Calu3 (cell line): ENCODE measurements around the gene NLRP6. TPM values are rescaled to one million over a fixed set of nuclear protein-coding genes. Genes with fewer than 3 reads are reported as not detected.
"Not testable (repeated sequence)": the region's sequence is repeated elsewhere in the genome, so short reads cannot be mapped to it uniquely, and the experiment has no call there.

ENCODE experiments used
- BruUV-seq: library from RNA; stranded (reverse); fragments of 400-500 nt; replicated peaks from 2 replicates; lab custom pipeline; 2021; lab: Mats Ljungman, UMichigan
- CTCF ChIA-PET: fragments of 300-600 bp; sonication (Branson Sonifier 250); formaldehyde crosslinking; loops from one replicate; lab custom pipeline; 2022; ENCODE audit warnings: antibody characterized with exemption; lab: Charles Lee
- DNase-seq: peaks from one replicate; pipeline ENCODE4 v3.0.0; 2022
- H3K27ac Mint-ChIP-seq: one replicate; pipeline ENCODE4 v1.8.0; 2022; ENCODE audit warnings: mixed read lengths; ENCODE audit not compliant: unreplicated experiment
- H3K27me3 Mint-ChIP-seq: one replicate; pipeline ENCODE4 v1.8.0; 2022; ENCODE audit warnings: mixed read lengths; ENCODE audit not compliant: unreplicated experiment
- H3K36me3 Mint-ChIP-seq: one replicate; pipeline ENCODE4 v1.8.0; 2022; ENCODE audit warnings: mild to moderate bottlenecking, moderate library complexity, mixed read lengths; ENCODE audit not compliant: insufficient read depth, unreplicated experiment
- H3K4me1 Mint-ChIP-seq: one replicate; pipeline ENCODE4 v1.8.0; 2022; ENCODE audit warnings: mild to moderate bottlenecking, low read depth, mixed read lengths; ENCODE audit not compliant: unreplicated experiment
- H3K4me3 Mint-ChIP-seq: one replicate; pipeline ENCODE4 v1.8.0; 2022; ENCODE audit warnings: mild to moderate bottlenecking, low read depth, moderate library complexity, mixed read lengths; ENCODE audit not compliant: unreplicated experiment
- H3K9me3 Mint-ChIP-seq: one replicate; pipeline ENCODE4 v1.8.0; 2022; ENCODE audit warnings: low read depth, mixed read lengths; ENCODE audit not compliant: unreplicated experiment
- intact Hi-C: fragments of 100-400 bp; cut with micrococcal nuclease; formaldehyde crosslinking; loops from one replicate; pipeline ENCODE4 v1.10.0; 2022; ENCODE audit not compliant: unreplicated experiment
- total RNA-seq: library from RNA; stranded (reverse); gene quantifications from 2 replicates; pipeline ENCODE4 v1.2.3, GENCODE V29; 2022
- TF ChIP-seq, protein P1 (sequence below): fragments of 200-600 bp; IDR thresholded peaks from one replicate; pipeline ENCODE4 v1.8.0; 2022; ENCODE audit warnings: antibody characterized with exemption; ENCODE audit not compliant: unreplicated experiment

The NLRP6 gene
- total RNA-seq, 1 experiment from 2014 or later, result not detected

DNA sequence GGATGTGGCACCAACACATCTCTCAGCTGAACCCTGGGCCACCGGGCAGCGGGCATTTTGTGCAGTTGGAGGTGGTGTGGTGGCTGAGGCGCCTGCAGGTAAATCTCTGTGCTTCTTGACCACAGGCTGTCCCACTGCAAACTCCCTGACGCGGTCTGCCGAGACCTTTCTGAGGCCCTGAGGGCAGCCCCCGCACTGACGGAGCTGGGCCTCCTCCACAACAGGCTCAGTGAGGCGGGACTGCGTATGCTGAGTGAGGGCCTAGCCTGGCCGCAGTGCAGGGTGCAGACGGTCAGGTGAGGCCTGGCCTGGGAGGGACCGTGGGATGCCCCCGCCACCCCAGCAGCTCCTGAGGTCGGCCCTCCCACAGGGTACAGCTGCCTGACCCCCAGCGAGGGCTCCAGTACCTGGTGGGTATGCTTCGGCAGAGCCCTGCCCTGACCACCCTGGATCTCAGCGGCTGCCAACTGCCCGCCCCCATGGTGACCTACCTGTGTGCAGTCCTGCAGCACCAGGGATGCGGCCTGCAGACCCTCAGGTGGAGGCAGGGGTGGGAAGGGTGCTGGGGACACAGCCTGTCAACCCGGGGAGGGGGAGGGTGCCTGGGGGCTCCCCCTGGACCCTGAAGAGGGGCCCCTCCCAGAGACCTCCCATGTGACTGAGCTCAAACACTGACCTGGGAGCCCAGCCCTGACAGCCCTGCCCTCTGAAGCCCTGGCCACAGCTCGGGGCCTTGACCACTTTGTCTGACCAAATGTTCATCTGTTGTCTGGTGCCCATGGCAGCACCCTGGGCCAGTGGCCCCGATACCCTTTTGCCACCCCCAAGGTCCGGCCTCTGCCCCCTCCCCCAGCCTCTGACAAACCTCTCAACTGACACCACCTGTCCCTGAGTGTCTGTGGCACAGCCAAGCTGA, 6.2 kb downstream of the NLRP6 start:
- CTCF ChIA-PET, result no interaction called here
- Mint-ChIP-seq H3K4me3 (no peak overlapping the region), H3K27me3 (peaks cover 83% of the 10 kb centered on the region), H3K9me3 (no peaks in the 10 kb centered on the region), H3K4me1 (peaks cover 9% of the 10 kb centered on the region), H3K36me3 (peaks cover 5% of the 10 kb centered on the region), H3K27ac (no peak overlapping the region)
- BruUV-seq, result no TSS peak
- no peak for DNase-seq
- TF ChIP-seq, protein P1, sequence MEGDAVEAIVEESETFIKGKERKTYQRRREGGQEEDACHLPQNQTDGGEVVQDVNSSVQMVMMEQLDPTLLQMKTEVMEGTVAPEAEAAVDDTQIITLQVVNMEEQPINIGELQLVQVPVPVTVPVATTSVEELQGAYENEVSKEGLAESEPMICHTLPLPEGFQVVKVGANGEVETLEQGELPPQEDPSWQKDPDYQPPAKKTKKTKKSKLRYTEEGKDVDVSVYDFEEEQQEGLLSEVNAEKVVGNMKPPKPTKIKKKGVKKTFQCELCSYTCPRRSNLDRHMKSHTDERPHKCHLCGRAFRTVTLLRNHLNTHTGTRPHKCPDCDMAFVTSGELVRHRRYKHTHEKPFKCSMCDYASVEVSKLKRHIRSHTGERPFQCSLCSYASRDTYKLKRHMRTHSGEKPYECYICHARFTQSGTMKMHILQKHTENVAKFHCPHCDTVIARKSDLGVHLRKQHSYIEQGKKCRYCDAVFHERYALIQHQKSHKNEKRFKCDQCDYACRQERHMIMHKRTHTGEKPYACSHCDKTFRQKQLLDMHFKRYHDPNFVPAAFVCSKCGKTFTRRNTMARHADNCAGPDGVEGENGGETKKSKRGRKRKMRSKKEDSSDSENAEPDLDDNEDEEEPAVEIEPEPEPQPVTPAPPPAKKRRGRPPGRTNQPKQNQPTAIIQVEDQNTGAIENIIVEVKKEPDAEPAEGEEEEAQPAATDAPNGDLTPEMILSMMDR, result no peak
- intact Hi-C loops, result no loop called here

DNA sequence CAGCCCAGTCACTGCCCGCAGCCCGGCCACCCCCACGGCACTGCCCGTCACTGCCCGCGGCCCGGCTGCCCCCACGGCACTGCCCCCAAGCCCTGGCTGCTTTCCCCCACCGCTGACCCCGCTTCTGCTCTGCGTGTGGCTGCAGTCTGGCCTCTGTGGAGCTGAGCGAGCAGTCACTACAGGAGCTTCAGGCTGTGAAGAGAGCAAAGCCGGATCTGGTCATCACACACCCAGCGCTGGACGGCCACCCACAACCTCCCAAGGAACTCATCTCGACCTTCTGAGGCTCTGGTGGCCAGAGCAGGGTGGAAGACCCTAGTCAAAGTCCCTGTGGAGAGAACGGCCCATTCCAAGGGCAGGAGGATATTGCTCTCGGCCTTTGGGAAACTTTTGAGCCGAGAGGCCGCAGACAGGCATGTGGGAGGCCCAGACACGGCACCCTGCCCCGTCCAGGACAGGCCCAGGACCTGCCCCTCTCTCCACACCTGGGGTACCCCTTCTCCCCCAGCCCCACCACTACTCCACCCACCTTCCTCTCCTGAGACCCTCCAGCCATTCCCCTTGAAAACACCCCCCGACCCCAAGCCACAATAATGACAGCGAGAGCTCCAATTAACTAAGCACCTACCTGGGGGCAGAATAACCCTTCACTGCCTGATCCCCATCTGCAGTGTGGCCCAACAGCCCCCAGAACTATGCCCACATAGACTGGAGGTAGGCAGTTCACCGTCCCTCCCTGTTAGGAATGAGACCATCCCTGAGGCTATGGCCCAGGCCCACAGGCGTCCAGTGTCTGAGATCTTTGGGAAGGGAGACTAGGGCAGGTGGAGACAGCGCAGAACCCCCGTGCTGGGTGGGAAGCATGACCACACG, 7.0 kb downstream of the NLRP6 start:
- H3K4me1 Mint-ChIP-seq, result peaks cover 9% of the 10 kb centered on the region
- no peak for DNase-seq
- intact Hi-C loops, result no loop called here
- no TSS peak for BruUV-seq
- TF ChIP-seq, protein P1, result no peak
- CTCF ChIA-PET, result no interaction called here
- peaks cover 11% of the 10 kb centered on the region for H3K36me3 Mint-ChIP-seq
- no peak overlapping the region for H3K27ac Mint-ChIP-seq
- H3K27me3 Mint-ChIP-seq, result peaks cover 83% of the 10 kb centered on the region
- H3K4me3 Mint-ChIP-seq, result no peak overlapping the region
- no peaks in the 10 kb centered on the region for H3K9me3 Mint-ChIP-seq

DNA sequence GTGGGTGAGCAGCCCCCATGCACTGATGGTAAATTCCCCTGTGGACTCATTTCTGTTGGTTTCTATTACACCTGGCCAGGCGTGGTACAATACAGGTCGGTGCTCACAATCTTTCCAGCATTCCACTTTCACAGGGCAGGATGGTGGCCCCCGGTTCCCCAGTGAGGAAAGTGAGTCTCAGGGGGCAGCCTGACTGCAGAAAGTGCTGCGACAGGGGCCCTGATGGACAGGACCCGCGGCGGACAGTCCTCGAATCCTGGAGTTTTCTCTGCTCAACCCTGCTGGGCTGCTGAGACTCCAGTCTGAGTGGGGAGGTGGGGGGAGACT, 7.7 kb downstream of the NLRP6 start:
- H3K36me3 Mint-ChIP-seq, result peaks cover 13% of the 10 kb centered on the region
- CTCF ChIA-PET, result no interaction called here
- peaks cover 77% of the 10 kb centered on the region for H3K27me3 Mint-ChIP-seq
- TF ChIP-seq, protein P1, result no peak
- no peaks in the 10 kb centered on the region for H3K9me3 Mint-ChIP-seq
- no peak overlapping the region for H3K27ac Mint-ChIP-seq
- intact Hi-C loops, result no loop called here
- no peak overlapping the region for H3K4me3 Mint-ChIP-seq
- peaks cover 9% of the 10 kb centered on the region for H3K4me1 Mint-ChIP-seq
- no TSS peak for BruUV-seq
- no peak for DNase-seq

DNA sequence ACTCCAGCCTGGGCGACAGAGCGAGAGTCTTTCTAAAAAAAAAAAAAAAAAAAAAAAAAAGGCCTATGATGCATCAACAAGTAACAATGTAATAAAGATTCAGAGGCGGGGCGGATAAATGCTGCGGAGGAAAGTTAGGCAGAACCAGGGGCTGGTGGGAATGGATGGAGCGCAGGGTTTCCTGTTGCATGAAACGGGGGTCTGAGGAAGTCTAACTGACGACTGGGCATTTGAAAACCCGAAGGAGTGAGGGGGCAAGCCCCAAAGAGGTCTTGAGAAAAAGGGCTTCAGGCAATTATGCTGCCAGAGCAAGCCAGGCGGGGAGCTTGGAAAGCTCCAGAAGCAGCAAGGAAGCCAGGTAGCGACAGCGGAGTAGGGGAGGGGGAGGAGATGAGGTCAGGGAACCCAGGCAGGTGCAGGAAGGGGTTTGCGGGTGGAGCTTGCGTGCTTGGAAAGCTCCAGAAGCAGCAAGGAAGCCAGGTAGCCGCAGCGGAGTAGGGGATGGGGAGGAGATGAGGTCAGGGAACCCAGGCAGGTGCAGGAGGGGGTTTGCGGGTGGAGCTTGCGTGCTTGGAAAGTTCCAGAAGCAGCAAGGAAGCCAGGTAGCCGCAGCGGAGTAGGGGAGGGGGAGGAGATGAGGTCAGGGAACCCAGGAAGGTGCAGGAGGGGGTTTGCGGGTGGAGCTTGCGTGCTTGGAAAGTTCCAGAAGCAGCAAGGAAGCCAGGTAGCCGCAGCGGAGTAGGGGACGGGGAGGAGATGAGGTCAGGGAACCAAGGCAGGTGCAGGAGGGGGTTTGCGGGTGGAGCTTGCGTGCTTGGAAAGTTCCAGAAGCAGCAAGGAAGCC, 9.0 kb downstream of the NLRP6 start:
- H3K9me3 Mint-ChIP-seq, H3K27ac Mint-ChIP-seq, BruUV-seq, CTCF ChIA-PET, H3K4me1 Mint-ChIP-seq, intact Hi-C loops, DNase-seq: not testable (repeated sequence)
- Mint-ChIP-seq H3K27me3 (peaks cover 64% of the 10 kb centered on the region), H3K4me3 (peak overlapping the region; percentile 75), H3K36me3 (peaks cover 13% of the 10 kb centered on the region)
